Left ventricle myocardium inferior (tissue), 1 donor: ENCODE results near the gene VGLL2. TPM values are rescaled to one million over a fixed set of nuclear protein-coding genes. Genes with fewer than 3 reads are reported as not detected.

Experiments
- DNase-seq: peaks from one replicate; pipeline ENCODE4 v3.0.0-alpha.2; 2020
- H3K27ac ChIP-seq: fragments of 200-600 bp; replicated peaks from 2 replicates; pipeline ENCODE4 v1.8.0; 2021
- H3K27me3 ChIP-seq: fragments of 200-600 bp; 2 replicates; pipeline ENCODE4 v1.8.0; 2021; ENCODE audit warnings: low read depth
- H3K36me3 ChIP-seq: fragments of 200-600 bp; 2 replicates; pipeline ENCODE4 v1.8.0; 2021
- H3K4me1 ChIP-seq: fragments of 200-600 bp; 2 replicates; pipeline ENCODE4 v1.8.0; 2021
- H3K4me3 ChIP-seq: fragments of 200-600 bp; 2 replicates; pipeline ENCODE4 v1.8.0; 2021; ENCODE audit warnings: mild to moderate bottlenecking, moderate library complexity
- H3K9me3 ChIP-seq: fragments of 200-600 bp; replicated peaks from 2 replicates; pipeline ENCODE4 v1.8.0; 2021
- intact Hi-C: fragments of 100-400 bp; cut with micrococcal nuclease; formaldehyde crosslinking; loops from one replicate; pipeline ENCODE4 v1.11.0; 2022
- total RNA-seq: library from RNA; stranded (reverse); fragmentation: NEBNext Ultra II Directional; extraction: Animal tissue kit (Norgen Biotek cat#: 25700); gene quantifications from one replicate; pipeline ENCODE4 v1.2.1, GENCODE V29; 2021
- TF ChIP-seq, protein P1 (sequence below): fragments of 200-600 bp; IDR thresholded peaks from 2 replicates; pipeline ENCODE4 v1.8.0; 2021; ENCODE audit warnings: antibody characterized with exemption, mild to moderate bottlenecking, borderline replicate concordance
- donor health status: DM: no; HTN: yes; CAD: no; lungs with severe emphysema.

Gene VGLL2
- total RNA-seq, 1 donor from 2014 or later, result 2.4 TPM

DNA sequence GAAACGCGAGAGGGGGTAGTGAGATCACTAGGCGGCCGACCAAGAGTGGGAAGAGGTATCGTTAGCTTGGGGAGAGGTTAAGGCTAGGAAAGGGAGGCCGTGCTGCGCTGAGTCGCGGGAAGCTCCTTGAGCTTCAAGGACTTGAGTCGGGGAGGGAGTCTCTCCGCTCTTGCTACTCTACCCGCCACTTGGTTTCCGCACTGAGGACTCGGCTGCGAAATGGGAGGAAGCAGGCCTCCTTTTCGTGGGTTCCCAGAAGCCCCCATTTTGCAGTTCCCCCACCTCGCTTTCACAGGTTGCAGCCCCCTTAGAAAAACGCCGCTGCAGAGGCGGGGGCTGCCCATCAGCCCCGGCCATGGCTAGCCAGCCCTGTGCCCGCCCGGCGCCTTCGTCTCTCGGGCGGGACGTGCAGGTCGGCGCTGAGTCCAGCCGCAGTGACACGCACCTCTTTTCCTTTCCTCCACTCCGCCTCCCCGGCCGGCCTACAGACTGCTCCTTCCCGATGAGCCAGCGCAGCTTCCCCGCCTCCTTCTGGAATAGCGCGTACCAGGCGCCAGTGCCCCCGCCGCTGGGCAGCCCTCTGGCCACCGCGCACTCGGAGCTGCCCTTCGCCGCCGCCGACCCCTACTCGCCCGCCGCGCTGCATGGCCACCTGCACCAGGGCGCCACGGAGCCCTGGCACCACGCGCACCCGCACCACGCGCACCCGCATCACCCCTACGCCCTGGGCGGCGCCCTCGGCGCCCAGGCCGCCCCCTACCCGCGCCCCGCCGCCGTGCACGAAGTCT lies 4.9 kb downstream of the VGLL2 start:
- H3K4me1 ChIP-seq, result peaks cover 23% of the 10 kb centered on the region
- no peaks in the 10 kb centered on the region for H3K9me3 ChIP-seq
- peaks cover 100% of the 10 kb centered on the region for H3K27me3 ChIP-seq
- H3K27ac ChIP-seq, result no peak overlapping the region
- H3K36me3 ChIP-seq, result no peaks in the 10 kb centered on the region
- TF ChIP-seq, protein P1, sequence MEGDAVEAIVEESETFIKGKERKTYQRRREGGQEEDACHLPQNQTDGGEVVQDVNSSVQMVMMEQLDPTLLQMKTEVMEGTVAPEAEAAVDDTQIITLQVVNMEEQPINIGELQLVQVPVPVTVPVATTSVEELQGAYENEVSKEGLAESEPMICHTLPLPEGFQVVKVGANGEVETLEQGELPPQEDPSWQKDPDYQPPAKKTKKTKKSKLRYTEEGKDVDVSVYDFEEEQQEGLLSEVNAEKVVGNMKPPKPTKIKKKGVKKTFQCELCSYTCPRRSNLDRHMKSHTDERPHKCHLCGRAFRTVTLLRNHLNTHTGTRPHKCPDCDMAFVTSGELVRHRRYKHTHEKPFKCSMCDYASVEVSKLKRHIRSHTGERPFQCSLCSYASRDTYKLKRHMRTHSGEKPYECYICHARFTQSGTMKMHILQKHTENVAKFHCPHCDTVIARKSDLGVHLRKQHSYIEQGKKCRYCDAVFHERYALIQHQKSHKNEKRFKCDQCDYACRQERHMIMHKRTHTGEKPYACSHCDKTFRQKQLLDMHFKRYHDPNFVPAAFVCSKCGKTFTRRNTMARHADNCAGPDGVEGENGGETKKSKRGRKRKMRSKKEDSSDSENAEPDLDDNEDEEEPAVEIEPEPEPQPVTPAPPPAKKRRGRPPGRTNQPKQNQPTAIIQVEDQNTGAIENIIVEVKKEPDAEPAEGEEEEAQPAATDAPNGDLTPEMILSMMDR, result no peak
- intact Hi-C loops, result no loop called here
- peak overlapping the region; percentile 58 for H3K4me3 ChIP-seq
- DNase-seq, result no peak

GRCh38 chr6:117270843-117271507 lies 5.6 kb downstream of the VGLL2 start:
- H3K27ac ChIP-seq, result no peak overlapping the region
- DNase-seq, result no peak
- TF ChIP-seq, protein P1, result no peak

GRCh38 chr6:117272032-117272866 lies 6.9 kb downstream of the VGLL2 start:
- Histone ChIP-seq H3K27ac (no peak overlapping the region), H3K4me1 (peaks cover 9% of the 10 kb centered on the region), H3K4me3 (no peak overlapping the region), H3K9me3 (no peaks in the 10 kb centered on the region), H3K27me3 (peaks cover 100% of the 10 kb centered on the region), H3K36me3 (no peaks in the 10 kb centered on the region)
- intact Hi-C loops, result no loop called here
- DNase-seq, result no peak
- TF ChIP-seq, protein P1, result no peak

More at GRCh38 chr6:117270843-117271507, 5.6 kb downstream of the VGLL2 start:
- Histone ChIP-seq H3K4me1 (peaks cover 16% of the 10 kb centered on the region), H3K36me3 (no peaks in the 10 kb centered on the region), H3K27me3 (peaks cover 100% of the 10 kb centered on the region), H3K9me3 (no peaks in the 10 kb centered on the region), H3K4me3 (peak overlapping the region; percentile 58)
- intact Hi-C loops, result no loop called here

GRCh38 chr6:117272891-117273290 lies 7.5 kb downstream of the VGLL2 start:
- no peak for DNase-seq
- Histone ChIP-seq H3K4me3 (no peak overlapping the region), H3K9me3 (no peaks in the 10 kb centered on the region), H3K27me3 (peaks cover 98% of the 10 kb centered on the region), H3K36me3 (no peaks in the 10 kb centered on the region), H3K4me1 (peaks cover 9% of the 10 kb centered on the region), H3K27ac (no peak overlapping the region)
- TF ChIP-seq, protein P1, result no peak
- intact Hi-C loops, result no loop called here

DNA sequence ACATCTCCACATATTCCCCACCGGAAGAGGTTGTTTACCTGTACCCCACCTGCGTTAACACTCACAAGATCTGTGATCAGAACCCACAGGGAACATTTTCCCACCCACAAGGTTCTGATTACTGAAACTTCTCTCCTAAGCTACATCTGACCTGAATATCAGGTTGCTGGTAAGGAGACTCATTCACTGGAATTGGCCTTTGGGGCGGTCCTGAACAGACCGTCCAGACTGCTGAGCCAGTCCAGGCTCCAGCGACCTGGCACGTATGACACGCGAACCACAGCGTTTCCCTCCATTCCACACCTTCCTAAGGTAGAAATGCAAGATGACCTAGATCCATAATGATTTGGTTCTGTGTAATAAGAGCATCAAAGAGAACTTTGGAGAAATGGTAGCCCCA lies 9.8 kb downstream of the VGLL2 start:
- TF ChIP-seq, protein P1, result no peak
- Histone ChIP-seq H3K4me1 (peaks cover 5% of the 10 kb centered on the region), H3K27ac (no peak overlapping the region), H3K36me3 (no peaks in the 10 kb centered on the region), H3K9me3 (no peaks in the 10 kb centered on the region), H3K4me3 (no peak overlapping the region), H3K27me3 (peaks cover 96% of the 10 kb centered on the region)
- DNase-seq, result no peak
- intact Hi-C loops, result no loop called here
